HEK293 (cell line): Measurements from ENCODE around the gene SNTB2.

Source experiments
- CTCF ChIA-PET: fragments of 350-600 bp; formaldehyde crosslinking; extraction: SDS; loops from one replicate; lab custom pipeline; 2021; ENCODE audit warnings: antibody characterized with exemption; lab: Yijun Ruan, JAX
- POLR2A ChIA-PET: fragments of 300-600 bp; formaldehyde crosslinking; extraction: SDS; loops from one replicate; lab custom pipeline; 2020; ENCODE audit warnings: antibody characterized with exemption, inconsistent platforms; lab: Yijun Ruan, JAX
- H3K27ac ChIP-seq: fragments of 200-500 bp; sonication (Bioruptor generic); 2 replicates; pipeline ENCODE4 v1.5.1; 2014; ENCODE audit warnings: low read depth, low read length, control low read depth, inconsistent platforms; ENCODE audit errors: extremely low read depth
- H3K36me3 ChIP-seq, 2 experiments: fragments of 200-500 bp in 1 of 2; sonication (Bioruptor generic) in 1 of 2; 1 replicate in 1 of 2; 2 replicates in 1 of 2; pipeline ENCODE4 v1.5.1; 2014 to 2017; ENCODE audit warnings: inconsistent platforms in 2 of 2, low read length in 2 of 2; ENCODE audit not compliant: control insufficient read depth in 2 of 2, insufficient read depth in 1 of 2
- H3K4me1 ChIP-seq: fragments of 200-500 bp; sonication (Bioruptor generic); 2 replicates; pipeline ENCODE4 v1.5.1; 2014; ENCODE audit warnings: mild to moderate bottlenecking, low read length, inconsistent platforms; ENCODE audit not compliant: control insufficient read depth, insufficient read depth
- H3K4me3 ChIP-seq: 2 replicates; pipeline ENCODE4 v1.5.1; 2011; ENCODE audit warnings: low read depth, mild to moderate bottlenecking, control low read depth, low read length, moderate library complexity
- H3K9me3 ChIP-seq: fragments of 200-500 bp; sonication (Bioruptor generic); 2 replicates; pipeline ENCODE4 v1.5.1; 2014; ENCODE audit warnings: low read depth, low read length, inconsistent platforms; ENCODE audit not compliant: control insufficient read depth, insufficient read depth
- FEZF1 ChIP-seq: fragments of 450-650 bp; formaldehyde crosslinking; IDR thresholded peaks from 2 replicates; pipeline ENCODE4 v1.5.1; 2016; ENCODE audit warnings: missing biosample characterization, missing genetic modification characterization
- MZF1 ChIP-seq: fragments of 450-650 bp; formaldehyde crosslinking; IDR thresholded peaks from 2 replicates; pipeline ENCODE4 v1.5.1; 2017; ENCODE audit warnings: missing biosample characterization, missing genetic modification characterization, borderline replicate concordance
- OSR2 ChIP-seq: fragments of 450-650 bp; formaldehyde crosslinking; IDR thresholded peaks from 2 replicates; pipeline ENCODE4 v1.5.1; 2016; ENCODE audit warnings: missing biosample characterization, missing genetic modification characterization
- PRDM1 ChIP-seq: fragments of 450-650 bp; formaldehyde crosslinking; IDR thresholded peaks from 2 replicates; pipeline ENCODE4; 2016; ENCODE audit warnings: missing biosample characterization, missing genetic modification characterization
- SP7 ChIP-seq: fragments of 450-650 bp; formaldehyde crosslinking; IDR thresholded peaks from 2 replicates; pipeline ENCODE4 v1.5.1; 2016; ENCODE audit warnings: missing biosample characterization, missing genetic modification characterization
- ZBTB20 ChIP-seq: fragments of 450-650 bp; formaldehyde crosslinking; IDR thresholded peaks from 2 replicates; pipeline ENCODE4 v1.5.1; 2016; ENCODE audit warnings: missing biosample characterization, missing genetic modification characterization
- ZNF10 ChIP-seq: fragments of 450-650 bp; formaldehyde crosslinking; IDR thresholded peaks from 2 replicates; pipeline ENCODE4 v1.5.1; 2017; ENCODE audit warnings: missing biosample characterization, missing genetic modification characterization
- ZNF19 ChIP-seq: fragments of 450-650 bp; formaldehyde crosslinking; IDR thresholded peaks from 2 replicates; pipeline ENCODE4; 2016; ENCODE audit warnings: missing biosample characterization, missing genetic modification characterization, low read depth
- ZNF274 ChIP-seq, 2 experiments: fragments of 200-500 bp in 1 of 2; fragments of 450-650 bp in 1 of 2; sonication (Bioruptor generic) in 1 of 2; formaldehyde crosslinking in 1 of 2; IDR thresholded peaks; 2 replicates each; pipeline versions ENCODE4 v1.5.1 to v1.6.1; 2014 to 2016; ENCODE audit warnings: borderline replicate concordance in 1 of 2, inconsistent platforms in 1 of 2, low read length in 1 of 2, missing biosample characterization in 1 of 2, missing genetic modification characterization in 1 of 2
- ZNF302 ChIP-seq: fragments of 450-650 bp; formaldehyde crosslinking; IDR thresholded peaks from 2 replicates; pipeline ENCODE4 v1.5.1; 2016; ENCODE audit warnings: missing biosample characterization, missing genetic modification characterization, low read depth
- ZNF335 ChIP-seq: fragments of 450-650 bp; formaldehyde crosslinking; conservative IDR thresholded peaks from 2 replicates; pipeline ENCODE4 v1.5.1; 2016; ENCODE audit warnings: missing biosample characterization, missing genetic modification characterization
- ZNF530 ChIP-seq: fragments of 450-650 bp; formaldehyde crosslinking; IDR thresholded peaks from 2 replicates; pipeline ENCODE4 v1.5.1; 2016; ENCODE audit warnings: low read depth, missing biosample characterization, missing genetic modification characterization
- ZNF561 ChIP-seq: fragments of 450-650 bp; IDR thresholded peaks from 2 replicates; pipeline ENCODE4 v1.5.1; 2018; ENCODE audit warnings: missing biosample characterization, missing genetic modification characterization, borderline replicate concordance
- ZNF585B ChIP-seq: fragments of 450-650 bp; formaldehyde crosslinking; IDR thresholded peaks from 2 replicates; pipeline ENCODE4 v1.5.1; 2016; ENCODE audit warnings: missing biosample characterization, missing genetic modification characterization
- ZNF76 ChIP-seq: fragments of 450-650 bp; formaldehyde crosslinking; IDR thresholded peaks from 2 replicates; pipeline ENCODE4; 2016; ENCODE audit warnings: low read depth, missing biosample characterization, missing genetic modification characterization, borderline replicate concordance
- ZSCAN30 ChIP-seq: fragments of 450-650 bp; IDR thresholded peaks from 2 replicates; pipeline ENCODE4 v1.5.1; 2018; ENCODE audit warnings: missing biosample characterization, mild to moderate bottlenecking, missing genetic modification characterization, moderate library complexity
- ZXDB ChIP-seq: fragments of 450-650 bp; formaldehyde crosslinking; IDR thresholded peaks from 2 replicates; pipeline ENCODE4 v1.5.1; 2016; ENCODE audit warnings: missing biosample characterization, missing genetic modification characterization
- TF ChIP-seq, protein P1 (sequence below): fragments of 450-650 bp; formaldehyde crosslinking; optimal IDR thresholded peaks from 2 replicates; pipeline ENCODE3; 2016; ENCODE audit warnings: missing biosample characterization, mild to moderate bottlenecking, missing genetic modification characterization
- TF ChIP-seq, protein P2 (sequence below): fragments of 450-650 bp; formaldehyde crosslinking; IDR thresholded peaks from 2 replicates; pipeline ENCODE4 v1.5.1; 2016; ENCODE audit warnings: missing biosample characterization, missing genetic modification characterization
- TF ChIP-seq, protein P3 (sequence below): fragments of 450-650 bp; formaldehyde crosslinking; IDR thresholded peaks from 2 replicates; pipeline ENCODE4 v1.5.1; 2017; ENCODE audit warnings: missing biosample characterization, missing genetic modification characterization
- TF ChIP-seq, protein P4 (sequence below): fragments of 450-650 bp; formaldehyde crosslinking; IDR thresholded peaks from 2 replicates; pipeline ENCODE4 v1.5.1; 2016; ENCODE audit warnings: missing biosample characterization, missing genetic modification characterization
- TF ChIP-seq, protein P5 (sequence below): fragments of 450-650 bp; formaldehyde crosslinking; IDR thresholded peaks from 2 replicates; pipeline ENCODE4 v1.5.1; 2016; ENCODE audit warnings: missing biosample characterization, missing genetic modification characterization
- TF ChIP-seq, protein P6 (sequence below): fragments of 450-650 bp; IDR thresholded peaks from 2 replicates; pipeline ENCODE4 v1.5.1; 2018; ENCODE audit warnings: missing biosample characterization, mild to moderate bottlenecking, missing genetic modification characterization

SNTB2 gene

DNA sequence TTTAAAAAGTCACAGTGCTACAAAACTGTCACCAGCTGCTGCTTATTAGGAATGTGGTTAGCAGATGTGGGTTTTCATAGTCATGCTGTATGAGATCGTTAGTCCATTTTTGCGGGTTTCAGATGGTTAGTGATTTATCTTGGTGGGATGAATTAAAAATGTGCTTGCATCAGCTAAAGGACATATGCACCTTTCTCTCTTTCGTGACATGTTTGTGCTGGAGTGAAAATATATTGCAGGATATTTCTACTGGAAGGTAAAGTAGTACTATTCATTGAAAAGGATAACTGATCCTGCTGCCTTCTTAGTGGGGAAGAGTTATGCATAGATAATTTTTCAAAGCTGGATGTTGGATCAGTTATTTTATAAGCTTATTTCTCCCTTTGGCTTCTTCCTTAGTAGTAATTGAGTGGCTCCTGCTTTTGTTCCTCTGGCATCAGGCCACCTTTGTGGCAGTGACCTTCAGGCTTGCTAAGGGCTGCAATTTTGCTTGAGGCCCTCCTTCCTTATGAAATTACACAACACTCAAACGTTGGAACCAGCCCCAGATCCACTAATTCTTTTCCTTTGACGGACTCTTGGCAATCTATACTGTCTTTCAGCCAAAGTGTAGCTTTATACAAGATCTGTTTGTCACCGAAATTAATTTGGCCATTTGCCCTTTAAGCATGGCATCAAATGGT lies 7.5 kb upstream of the SNTB2 start:
- Histone ChIP-seq H3K9me3 (no peaks in the 10 kb centered on the region), H3K4me1 (peaks cover 14% of the 10 kb centered on the region), H3K27ac (peak overlapping the region; percentile 27; the same call in 1 of the 2 replicates), H3K4me3 (no peak overlapping the region), H3K36me3 (no peaks in the 10 kb centered on the region; a peak in 1 of 3 replicates)
- CTCF ChIA-PET = interaction anchor here (0.6 to 1.0 kb wide), 3 partner anchors 11 to 81 kb away, joined by 4 to 5 read pairs (median 4); no protein-coding TSS in a partner anchor
- POLR2A ChIA-PET = interaction anchor here (0.7 kb wide), 1 partner anchor 49 kb away, joined by 3 read pairs; no protein-coding TSS in a partner anchor
- TF ChIP-seq, protein P1, sequence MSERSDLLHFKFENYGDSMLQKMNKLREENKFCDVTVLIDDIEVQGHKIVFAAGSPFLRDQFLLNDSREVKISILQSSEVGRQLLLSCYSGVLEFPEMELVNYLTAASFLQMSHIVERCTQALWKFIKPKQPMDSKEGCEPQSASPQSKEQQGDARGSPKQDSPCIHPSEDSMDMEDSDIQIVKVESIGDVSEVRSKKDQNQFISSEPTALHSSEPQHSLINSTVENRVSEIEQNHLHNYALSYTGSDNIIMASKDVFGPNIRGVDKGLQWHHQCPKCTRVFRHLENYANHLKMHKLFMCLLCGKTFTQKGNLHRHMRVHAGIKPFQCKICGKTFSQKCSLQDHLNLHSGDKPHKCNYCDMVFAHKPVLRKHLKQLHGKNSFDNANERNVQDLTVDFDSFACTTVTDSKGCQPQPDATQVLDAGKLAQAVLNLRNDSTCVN (tag by site-specific recombination) = no peak
- TF ChIP-seq, protein P2, sequence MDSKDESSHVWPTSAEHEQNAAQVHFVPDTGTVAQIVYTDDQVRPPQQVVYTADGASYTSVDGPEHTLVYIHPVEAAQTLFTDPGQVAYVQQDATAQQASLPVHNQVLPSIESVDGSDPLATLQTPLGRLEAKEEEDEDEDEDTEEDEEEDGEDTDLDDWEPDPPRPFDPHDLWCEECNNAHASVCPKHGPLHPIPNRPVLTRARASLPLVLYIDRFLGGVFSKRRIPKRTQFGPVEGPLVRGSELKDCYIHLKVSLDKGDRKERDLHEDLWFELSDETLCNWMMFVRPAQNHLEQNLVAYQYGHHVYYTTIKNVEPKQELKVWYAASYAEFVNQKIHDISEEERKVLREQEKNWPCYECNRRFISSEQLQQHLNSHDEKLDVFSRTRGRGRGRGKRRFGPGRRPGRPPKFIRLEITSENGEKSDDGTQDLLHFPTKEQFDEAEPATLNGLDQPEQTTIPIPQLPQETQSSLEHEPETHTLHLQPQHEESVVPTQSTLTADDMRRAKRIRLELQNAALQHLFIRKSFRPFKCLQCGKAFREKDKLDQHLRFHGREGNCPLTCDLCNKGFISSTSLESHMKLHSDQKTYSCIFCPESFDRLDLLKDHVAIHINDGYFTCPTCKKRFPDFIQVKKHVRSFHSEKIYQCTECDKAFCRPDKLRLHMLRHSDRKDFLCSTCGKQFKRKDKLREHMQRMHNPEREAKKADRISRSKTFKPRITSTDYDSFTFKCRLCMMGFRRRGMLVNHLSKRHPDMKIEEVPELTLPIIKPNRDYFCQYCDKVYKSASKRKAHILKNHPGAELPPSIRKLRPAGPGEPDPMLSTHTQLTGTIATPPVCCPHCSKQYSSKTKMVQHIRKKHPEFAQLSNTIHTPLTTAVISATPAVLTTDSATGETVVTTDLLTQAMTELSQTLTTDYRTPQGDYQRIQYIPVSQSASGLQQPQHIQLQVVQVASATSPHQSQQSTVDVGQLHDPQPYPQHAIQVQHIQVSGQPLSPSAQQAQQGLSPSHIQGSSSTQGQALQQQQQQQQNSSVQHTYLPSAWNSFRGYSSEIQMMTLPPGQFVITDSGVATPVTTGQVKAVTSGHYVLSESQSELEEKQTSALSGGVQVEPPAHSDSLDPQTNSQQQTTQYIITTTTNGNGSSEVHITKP (tag by site-specific recombination) = peak; percentile 47; the same call in 1 of the 2 replicates
- peak; percentile 53 for TF ChIP-seq PRDM1 (tag by site-specific recombination)
- TF ChIP-seq, protein P3, sequence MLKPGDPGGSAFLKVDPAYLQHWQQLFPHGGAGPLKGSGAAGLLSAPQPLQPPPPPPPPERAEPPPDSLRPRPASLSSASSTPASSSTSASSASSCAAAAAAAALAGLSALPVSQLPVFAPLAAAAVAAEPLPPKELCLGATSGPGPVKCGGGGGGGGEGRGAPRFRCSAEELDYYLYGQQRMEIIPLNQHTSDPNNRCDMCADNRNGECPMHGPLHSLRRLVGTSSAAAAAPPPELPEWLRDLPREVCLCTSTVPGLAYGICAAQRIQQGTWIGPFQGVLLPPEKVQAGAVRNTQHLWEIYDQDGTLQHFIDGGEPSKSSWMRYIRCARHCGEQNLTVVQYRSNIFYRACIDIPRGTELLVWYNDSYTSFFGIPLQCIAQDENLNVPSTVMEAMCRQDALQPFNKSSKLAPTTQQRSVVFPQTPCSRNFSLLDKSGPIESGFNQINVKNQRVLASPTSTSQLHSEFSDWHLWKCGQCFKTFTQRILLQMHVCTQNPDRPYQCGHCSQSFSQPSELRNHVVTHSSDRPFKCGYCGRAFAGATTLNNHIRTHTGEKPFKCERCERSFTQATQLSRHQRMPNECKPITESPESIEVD (tag by site-specific recombination) = peak; percentile 81
- TF ChIP-seq ZBTB20 (tag by site-specific recombination) = peak; percentile 65; the same call in 1 of the 2 replicates
- TF ChIP-seq ZNF19 (tag by site-specific recombination) = no peak
- TF ChIP-seq ZNF335 (tag by site-specific recombination) = peak; percentile 89
- TF ChIP-seq ZNF76 (tag by site-specific recombination) = no peak
- 0 out of 2 replicates have a peak, but pooled peaks have one; percentile 17 for TF ChIP-seq ZNF10
- TF ChIP-seq, protein P4, sequence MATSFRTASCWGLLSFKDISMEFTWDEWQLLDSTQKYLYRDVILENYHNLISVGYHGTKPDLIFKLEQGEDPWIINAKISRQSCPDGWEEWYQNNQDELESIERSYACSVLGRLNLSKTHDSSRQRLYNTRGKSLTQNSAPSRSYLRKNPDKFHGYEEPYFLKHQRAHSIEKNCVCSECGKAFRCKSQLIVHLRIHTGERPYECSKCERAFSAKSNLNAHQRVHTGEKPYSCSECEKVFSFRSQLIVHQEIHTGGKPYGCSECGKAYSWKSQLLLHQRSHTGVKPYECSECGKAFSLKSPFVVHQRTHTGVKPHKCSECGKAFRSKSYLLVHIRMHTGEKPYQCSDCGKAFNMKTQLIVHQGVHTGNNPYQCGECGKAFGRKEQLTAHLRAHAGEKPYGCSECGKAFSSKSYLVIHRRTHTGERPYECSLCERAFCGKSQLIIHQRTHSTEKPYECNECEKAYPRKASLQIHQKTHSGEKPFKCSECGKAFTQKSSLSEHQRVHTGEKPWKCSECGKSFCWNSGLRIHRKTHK (tag by site-specific recombination) = no peak
- no peak for TF ChIP-seq ZNF274 (IDR thresholded peaks at IDR 0.05; ENCODE audit: low read length)
- TF ChIP-seq ZNF274 (tag by site-specific recombination; IDR thresholded peaks at IDR 0.05; ENCODE audit: borderline replicate concordance) = no peak
- peak; percentile 60; the same call in 1 of the 2 replicates for TF ChIP-seq ZXDB (tag by site-specific recombination)
- peak; percentile 67 for TF ChIP-seq OSR2 (tag by site-specific recombination)
- TF ChIP-seq, protein P5, sequence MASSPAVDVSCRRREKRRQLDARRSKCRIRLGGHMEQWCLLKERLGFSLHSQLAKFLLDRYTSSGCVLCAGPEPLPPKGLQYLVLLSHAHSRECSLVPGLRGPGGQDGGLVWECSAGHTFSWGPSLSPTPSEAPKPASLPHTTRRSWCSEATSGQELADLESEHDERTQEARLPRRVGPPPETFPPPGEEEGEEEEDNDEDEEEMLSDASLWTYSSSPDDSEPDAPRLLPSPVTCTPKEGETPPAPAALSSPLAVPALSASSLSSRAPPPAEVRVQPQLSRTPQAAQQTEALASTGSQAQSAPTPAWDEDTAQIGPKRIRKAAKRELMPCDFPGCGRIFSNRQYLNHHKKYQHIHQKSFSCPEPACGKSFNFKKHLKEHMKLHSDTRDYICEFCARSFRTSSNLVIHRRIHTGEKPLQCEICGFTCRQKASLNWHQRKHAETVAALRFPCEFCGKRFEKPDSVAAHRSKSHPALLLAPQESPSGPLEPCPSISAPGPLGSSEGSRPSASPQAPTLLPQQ (tag by site-specific recombination) = peak; percentile 70; the same call in 1 of the 2 replicates
- TF ChIP-seq ZNF585B (tag by site-specific recombination) = no peak
- 0 out of 2 replicates have a peak, but pooled peaks have one; percentile 40 for TF ChIP-seq ZNF561 (tag by site-specific recombination)
- TF ChIP-seq ZNF302 (tag by site-specific recombination) = 0 out of 2 replicates have a peak, but pooled peaks have one; percentile 63
- no peak for TF ChIP-seq ZNF530
- 0 out of 2 replicates have a peak, but pooled peaks have one; percentile 30 for TF ChIP-seq ZSCAN30 (tag by site-specific recombination)
- TF ChIP-seq MZF1 (tag by site-specific recombination) = peak; percentile 67; the same call in 1 of the 2 replicates
- TF ChIP-seq FEZF1 (tag by site-specific recombination) = peak; percentile 95
- TF ChIP-seq SP7 (tag by site-specific recombination) = peak; percentile 40
- TF ChIP-seq, protein P6, sequence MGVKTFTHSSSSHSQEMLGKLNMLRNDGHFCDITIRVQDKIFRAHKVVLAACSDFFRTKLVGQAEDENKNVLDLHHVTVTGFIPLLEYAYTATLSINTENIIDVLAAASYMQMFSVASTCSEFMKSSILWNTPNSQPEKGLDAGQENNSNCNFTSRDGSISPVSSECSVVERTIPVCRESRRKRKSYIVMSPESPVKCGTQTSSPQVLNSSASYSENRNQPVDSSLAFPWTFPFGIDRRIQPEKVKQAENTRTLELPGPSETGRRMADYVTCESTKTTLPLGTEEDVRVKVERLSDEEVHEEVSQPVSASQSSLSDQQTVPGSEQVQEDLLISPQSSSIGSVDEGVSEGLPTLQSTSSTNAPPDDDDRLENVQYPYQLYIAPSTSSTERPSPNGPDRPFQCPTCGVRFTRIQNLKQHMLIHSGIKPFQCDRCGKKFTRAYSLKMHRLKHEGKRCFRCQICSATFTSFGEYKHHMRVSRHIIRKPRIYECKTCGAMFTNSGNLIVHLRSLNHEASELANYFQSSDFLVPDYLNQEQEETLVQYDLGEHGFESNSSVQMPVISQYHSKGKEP (tag by site-specific recombination) = peak; percentile 46; the same call in 1 of the 2 replicates
